Lower leg skin (tissue), 3 donors: ENCODE results near the gene KRTAP9-7.

ENCODE experiments used
- CTCF ChIP-seq, 3 donors: fragments of 450-650 bp; IDR thresholded peaks; one replicate each; pipeline ENCODE4 v1.5.1; 2016; ENCODE audit warnings: antibody characterized with exemption in 3 of 3, mild to moderate bottlenecking in 3 of 3, moderate library complexity in 2 of 3
- POLR2A ChIP-seq, 2 donors: fragments of 450-650 bp; IDR thresholded peaks; one replicate each; pipeline ENCODE4 v1.6.1; 2016 to 2017; ENCODE audit warnings: antibody characterized with exemption in 2 of 2, mild to moderate bottlenecking in 1 of 2, moderate library complexity in 1 of 2

- no peak for TF ChIP-seq POLR2A (IDR thresholded peaks at IDR 0.05)
- no peak for TF ChIP-seq CTCF (IDR thresholded peaks at IDR 0.05)
These were observed 21.3 kb downstream of the KRTAP9-7 start for GRCh38 chr17:41296846-41297245.
